ENCODE measurements around the gene PIK3IP1.

GRCh38 chr22:31341386-31342088, 49.2 kb upstream of the PIK3IP1 start:
- TF ChIP-seq CTCF (IDR thresholded peaks at IDR 0.05; ENCODE audit: insufficient read depth, low read length, poor library complexity, severe bottlenecking) (no peak), EZH2phosphoT487 (conservative IDR thresholded peaks at IDR 0.05; ENCODE audit: low read length) (no peak)

All from SU-DHL-6 (cell line).